Non-pigmented ciliary epithelial cell (primary cell): ENCODE results near the gene CRYGN.

Source experiments
- DNase-seq: peaks from one replicate; pipeline ENCODE4 v3.0.0-alpha.2; 2010; ENCODE audit warnings: low read depth

The CRYGN gene

DNA sequence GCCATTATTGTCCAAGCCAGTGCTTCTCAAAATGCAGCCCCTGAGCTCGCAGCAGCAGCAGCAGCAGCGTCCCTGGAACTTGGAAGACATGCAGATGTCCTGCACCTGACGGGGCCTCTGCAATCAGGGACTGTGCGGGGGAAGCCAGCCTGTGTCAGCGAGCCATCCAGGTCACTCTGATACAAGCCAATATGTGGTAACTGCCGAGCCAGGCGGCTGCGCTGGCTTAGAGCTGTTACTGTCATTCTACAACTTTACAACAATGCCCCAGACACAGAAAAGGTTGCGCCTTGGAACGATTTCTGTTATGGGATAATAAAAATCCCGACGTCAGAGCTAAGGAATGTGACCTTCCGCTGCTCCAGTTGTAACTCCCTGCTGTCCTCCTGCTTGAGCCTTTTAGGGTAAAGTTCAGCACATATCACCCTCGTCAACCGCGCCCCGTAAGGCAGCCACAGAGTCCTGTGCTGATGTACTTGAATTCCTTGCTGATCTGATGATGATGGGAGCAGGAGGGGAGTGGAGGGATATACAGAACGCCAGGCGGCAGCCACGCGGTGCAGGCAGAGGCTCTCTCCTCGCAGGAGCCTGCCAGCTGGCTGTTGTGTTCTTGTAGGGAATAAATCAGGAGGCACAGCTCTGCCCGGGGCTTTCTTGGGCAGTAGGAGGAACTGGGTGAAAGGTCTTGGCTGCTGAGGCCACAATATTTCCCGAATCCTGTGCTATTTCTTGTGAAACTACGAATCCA lies 20.0 kb upstream of the CRYGN start:
- DNase-seq = peak; percentile 40

DNA sequence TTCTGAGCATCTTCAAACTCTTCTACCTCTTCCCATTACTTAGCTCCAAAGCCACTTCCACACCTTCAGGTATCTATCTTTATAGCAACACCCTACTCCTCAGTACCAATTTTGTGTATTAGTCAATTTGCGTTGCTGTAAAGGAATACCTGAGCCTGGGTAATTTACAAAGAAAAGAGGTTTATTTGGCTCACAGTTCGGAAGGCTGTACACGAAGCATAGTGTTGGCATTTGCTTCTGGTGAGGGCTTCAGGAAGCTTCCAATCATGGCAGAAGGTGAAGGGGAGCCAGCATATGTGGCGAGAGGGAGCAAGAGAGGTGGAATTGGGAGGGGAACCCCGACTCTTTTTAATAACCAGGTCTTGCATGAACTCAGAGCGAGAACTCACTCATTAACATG lies 17.6 kb upstream of the CRYGN start:
- DNase-seq = no peak

DNA sequence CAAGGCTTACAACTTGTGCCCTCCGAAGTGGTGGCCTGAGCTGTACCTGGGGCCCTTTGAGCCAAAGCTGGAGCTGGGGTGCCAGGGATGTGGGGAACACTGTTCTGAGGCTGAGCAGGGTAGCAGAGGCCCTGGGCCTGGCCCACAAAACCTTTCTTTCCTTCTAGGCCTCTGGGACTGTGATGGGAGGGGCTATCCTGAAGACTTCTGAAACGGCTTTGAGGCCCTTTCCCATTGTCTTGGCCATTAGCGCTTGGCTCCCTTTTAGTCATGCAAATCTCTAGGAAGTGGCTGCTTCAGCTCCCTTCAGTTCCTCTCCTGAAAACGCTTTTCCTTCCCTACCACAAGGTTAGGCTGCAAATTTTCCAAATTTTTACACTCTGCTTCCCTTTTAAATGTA lies 16.8 kb upstream of the CRYGN start:
- no peak for DNase-seq

DNA sequence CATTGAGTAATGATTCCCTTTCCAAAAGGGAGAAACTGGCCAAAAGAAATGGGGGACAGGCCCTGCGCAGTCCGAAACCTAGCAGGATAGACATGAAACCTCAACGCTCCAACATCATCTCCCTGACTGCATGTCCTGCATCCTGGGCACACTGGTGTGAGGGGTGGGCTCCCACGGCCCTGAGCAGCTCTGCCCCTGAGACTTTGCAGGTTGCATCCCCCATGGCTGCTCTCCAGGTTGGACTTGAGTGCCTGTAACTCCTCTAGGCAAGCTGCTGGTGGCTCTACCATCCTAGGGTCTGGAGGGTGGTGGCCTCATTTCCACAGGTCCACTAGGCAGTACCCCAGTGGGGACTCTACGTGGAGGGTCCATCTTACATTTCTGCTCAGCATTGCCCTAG lies 16.3 kb upstream of the CRYGN start:
- DNase-seq = no peak

DNA sequence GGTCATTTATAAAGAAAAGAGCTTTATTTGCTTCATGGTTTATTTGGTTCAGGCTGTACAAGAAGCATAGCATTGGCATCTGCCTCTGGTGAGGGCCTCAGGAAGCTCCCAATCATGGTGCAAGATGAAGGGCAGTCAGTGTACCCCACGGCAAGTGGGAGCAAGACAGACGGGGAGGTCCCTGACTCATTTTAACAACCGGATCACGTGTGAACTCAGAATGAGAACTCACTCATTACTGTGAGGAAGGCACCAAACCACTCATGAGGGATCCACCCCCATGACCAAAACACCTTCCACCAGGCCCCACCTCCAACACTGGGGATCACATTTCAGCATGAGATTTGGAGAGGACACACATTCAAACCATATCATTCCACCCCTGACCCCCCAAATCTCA lies 15.7 kb upstream of the CRYGN start:
- no peak for DNase-seq

DNA sequence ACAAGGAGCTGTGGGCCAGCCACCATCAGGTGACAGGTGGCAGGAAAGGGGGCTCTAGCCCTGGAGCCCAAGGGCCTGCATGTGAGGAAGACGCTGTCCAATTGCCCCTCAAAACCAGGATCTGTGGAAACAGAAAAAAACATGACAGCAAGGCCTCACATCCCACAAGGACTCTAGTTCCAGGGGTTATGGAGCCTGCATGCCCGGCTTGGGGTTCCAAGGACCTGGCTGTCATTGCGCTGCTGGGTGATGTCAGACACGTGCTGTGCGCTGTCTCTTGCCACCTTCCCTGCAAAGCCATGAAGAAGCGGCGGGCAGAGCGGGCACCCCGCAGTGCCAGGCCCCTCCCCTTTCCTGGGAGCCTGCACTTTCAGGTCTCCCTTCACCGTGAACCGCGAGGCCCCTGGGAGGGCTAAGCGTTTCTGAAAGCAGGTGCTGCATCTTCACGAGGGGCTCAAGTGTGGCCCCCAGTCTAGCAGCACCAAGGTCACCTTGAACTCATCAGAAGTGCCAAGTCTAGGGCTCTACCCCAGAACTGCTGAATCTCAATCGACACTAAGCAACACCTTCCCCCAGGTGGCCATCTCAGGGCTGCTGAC lies 15.1 kb upstream of the CRYGN start:
- DNase-seq = no peak

DNA sequence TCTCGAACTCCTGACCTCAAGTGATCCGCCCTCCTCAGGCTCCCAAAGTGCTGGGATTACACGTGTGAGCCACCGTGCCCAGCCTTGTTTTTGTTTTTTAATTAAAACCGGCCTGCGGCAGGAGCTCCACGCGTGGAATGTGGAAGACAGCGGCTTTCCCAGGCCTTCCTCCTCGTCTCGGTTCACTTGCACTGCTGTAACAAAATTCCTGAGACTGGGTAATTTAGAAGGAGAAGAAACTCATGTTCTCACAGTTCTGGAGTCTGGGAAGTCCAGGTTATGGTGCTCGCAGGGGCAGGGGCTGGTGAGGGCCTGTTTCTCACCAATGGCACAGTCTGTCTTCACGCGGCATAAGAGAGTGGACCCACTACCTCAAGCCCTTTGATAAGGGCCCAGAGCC lies 14.4 kb upstream of the CRYGN start:
- DNase-seq = no peak

DNA sequence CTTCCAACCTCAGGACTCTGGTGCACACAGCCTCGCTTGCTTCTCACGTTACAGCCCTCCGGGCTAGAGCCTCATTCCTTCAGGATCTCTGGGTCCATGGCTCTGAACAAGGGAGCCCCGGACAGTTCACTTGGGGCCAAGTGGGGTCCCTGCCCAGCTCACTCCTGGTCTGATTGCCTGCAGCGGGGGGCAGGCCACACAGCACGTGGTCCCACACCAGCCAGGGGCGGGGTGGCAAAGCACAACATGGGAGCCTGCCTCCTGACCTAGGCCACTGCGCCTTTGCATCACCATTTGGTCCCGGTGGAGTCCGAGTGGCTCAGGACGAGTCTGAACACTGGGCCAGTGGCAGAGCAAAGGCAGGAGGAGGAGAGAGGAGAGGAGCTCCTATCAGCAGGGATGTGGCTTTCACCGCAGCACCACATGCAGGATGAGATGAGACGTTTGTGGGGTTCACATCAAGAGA lies 13.4 kb upstream of the CRYGN start:
- no peak for DNase-seq

DNA sequence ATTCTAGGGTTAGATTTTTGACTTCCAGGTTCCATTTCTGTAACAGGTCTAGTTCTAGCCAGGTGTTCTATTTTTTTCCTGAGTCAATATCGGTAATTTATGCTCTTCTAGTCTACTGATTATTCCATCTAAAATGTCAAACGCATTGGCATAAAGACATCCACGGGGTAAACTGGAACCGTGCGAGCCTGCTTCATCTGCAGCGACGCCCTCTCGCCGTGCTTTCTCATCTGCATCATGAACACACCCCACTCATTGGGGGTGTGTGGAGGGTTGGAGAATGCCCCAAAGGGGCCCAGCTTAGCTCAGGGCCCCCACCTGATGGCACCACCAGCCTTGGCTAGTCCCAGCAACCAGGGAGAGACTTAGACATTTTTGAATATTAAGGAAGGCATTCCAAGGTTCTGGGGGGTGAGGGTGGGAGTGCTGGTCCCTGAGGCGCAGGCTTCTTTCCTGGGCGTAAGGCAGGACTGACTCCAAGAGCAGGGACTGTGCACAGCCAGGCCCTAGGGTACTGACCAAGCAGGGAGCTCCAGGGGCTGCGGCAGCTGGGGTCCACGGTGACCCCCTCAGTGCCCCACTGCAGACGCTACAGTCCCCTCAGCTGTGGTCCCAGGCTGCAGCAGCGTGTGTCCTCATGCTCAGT lies 12.9 kb upstream of the CRYGN start:
- DNase-seq = no peak

DNA sequence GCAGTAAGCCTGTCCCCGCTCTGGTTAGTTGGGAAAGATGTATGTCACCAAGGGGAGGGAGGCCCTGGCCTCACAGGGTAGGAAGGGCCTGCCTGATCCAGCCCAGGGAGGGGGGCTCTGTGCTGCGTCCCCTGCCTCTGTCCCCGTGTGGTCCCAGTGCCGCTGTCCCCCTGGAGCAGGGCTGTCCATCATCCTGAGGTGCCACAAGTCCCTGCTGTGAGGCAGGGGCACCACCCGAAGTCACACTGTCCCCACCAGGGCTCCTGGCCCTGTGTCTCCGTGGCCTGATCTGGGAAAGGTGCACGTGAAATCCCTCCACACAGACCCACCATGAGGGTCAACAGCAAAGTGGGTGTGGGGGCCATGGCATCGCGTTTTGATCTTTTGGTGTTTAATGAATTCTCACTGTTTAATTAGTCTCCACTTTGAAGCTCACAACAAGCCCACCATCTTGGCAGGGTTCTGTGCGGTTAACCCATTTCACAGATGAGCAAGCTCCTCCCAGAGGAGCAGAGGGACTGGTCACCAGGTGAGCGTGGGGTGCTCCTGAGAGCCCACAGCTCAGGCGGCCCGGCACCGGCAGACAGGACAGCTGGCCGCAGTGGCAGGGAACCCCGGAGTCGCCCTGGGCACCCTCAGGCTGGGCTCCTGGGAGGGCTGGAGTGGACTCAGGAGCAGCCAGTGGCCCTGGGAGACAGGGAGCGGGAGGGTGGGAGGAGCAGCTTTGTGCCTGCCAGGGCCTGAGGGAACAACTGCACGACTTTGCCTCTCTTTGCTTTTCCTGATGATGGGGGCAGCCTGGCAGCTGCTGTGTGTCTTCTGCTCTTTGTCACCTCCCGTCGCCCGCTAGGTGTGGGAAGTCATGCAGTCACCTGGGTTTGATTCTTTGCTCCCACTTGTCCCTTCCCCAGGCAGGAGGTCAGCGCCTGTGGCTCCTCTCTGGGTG lies 12.0 kb upstream of the CRYGN start:
- no peak for DNase-seq

DNA sequence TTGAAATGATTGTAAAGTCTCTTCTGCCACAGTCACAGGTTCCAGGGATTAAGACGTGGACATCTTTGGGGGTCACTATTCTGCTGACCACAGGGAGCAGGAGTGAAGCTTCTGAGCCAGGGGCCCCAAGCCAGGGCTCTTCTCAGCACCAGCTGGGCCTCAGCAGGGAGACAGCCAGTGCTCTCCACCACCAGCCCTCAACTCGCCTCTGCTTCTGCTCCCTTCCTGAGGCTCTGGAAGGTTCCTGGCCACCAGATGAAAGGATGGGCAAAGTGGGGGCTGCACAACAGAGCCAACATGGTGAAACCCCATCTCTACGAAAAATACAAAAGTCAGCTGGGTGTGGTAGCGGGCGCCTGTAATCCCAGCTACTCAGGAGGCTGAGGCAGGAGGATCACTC lies 11.2 kb upstream of the CRYGN start:
- no peak for DNase-seq

DNA sequence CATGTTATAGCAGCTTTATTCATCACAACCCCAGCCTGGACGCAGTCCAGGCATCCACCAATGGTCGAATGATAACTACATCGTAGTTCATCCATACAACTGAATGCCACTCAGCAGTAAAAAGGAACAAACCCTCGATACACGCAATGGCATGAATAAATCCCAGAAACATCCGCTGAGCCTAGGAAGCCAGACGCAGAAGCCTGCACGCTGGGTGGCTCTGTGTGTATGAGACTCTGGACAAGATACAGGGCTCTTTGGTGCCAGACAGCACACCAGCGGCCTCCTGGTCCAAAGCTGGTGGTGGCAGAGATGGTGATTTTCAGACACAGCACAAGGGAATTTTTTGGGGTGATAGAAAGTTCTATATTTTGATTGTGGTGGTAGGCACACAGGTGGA lies 10.0 kb upstream of the CRYGN start:
- DNase-seq = no peak

DNA sequence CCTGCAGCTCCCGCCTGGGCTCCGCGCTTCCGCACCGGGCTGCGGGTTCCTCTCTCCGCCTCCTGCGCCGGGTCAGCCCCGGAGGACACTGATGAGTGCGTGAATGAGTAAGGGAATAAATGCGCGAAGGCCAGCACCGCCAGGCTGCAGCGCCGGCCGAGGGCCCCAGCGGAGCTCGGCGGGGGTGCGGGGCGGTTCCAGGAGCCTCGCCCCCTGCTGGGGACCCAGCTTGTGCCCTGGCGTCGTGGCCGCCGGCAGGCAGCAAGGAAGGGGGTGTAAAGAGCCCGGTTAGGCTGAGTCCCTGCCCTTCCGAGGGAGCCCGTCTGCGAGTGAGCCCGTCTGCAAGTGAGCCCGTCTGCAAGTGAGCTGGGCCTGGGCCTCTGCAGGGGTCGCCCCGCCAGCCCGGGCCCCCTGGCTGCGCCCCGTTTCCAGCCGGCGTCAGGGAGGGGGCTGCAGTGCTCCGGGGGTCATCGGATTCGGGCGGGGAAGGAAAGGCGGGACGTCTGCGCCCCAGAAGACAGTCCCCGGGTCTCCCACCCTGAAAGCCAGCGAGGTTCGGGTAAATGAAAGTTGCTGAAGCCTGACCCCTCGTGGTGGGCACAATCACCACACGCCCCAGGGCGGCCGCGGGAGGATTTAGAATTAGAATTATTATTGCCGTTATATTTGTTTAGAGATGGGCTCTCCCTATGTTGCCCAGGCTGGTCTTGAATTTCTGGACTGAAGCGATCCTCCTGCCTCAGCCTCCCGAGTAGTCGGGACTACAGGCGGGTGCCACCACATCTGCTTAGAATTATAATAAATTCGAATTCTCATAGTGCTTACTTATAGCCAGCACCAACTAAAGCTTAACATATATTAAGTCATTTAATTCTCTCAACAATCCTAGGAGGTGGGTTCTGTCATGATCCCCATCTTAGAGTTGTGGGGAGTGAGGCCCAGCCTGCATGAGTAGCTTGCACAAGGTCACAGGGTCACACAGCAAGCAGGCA lies 8.6 kb upstream of the CRYGN start:
- no peak for DNase-seq

DNA sequence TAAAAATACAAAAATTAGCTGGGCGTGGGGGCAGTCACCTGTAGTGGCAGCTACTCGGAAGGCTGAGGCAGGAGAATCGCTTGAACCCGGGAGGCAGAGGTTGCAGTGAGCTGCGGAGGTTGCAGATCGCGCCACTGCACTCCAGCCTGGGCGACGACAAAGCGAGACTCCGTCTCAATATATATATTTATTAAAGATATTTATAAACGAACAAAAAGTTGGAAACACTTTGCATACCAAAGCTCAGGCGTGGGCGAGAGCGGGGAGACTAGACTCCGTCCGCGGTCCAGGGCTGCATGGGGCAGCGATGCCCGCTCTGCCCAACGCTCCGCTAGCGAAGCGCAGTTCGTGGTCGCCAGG lies 7.9 kb upstream of the CRYGN start:
- DNase-seq = no peak

DNA sequence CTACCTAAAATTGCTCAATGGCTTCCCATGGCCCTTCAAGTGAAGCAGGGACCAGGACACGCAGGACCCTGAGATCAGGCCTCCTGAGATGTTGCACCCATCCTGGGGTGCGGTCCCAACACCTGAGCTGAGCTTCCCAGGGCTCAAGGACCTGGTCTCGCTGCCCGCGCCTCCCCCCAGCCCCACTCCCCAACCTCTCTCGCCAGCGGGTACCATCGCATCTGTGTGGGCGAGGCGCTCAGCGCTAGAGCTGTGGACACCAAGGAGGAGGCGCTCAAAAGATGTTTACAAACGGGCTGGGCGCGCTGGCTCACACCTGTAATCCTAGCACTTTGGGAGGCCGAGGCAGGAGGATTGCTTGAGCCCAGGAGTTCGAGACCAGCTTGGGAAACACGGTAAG lies 7.4 kb upstream of the CRYGN start:
- no peak for DNase-seq

DNA sequence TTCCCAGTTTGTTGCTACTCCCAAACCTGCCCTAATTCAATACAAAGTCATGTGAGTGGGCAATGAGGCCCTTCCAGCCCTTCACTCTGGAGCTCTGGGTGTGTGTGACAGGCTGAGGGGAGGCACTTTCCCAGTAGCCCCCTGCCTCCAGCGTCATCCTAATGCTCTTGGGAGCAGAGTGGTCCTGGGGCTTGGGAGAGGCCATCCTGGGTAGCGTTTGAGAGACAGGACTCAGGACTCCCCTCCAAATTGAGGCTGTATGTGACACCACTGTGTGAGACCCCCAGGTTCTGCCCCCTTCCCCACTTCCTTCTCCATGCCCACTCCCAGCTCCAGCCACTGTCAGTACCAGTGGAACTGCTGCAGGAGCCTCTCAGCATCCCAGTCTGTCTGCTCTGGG lies 6.5 kb upstream of the CRYGN start:
- DNase-seq = no peak

DNA sequence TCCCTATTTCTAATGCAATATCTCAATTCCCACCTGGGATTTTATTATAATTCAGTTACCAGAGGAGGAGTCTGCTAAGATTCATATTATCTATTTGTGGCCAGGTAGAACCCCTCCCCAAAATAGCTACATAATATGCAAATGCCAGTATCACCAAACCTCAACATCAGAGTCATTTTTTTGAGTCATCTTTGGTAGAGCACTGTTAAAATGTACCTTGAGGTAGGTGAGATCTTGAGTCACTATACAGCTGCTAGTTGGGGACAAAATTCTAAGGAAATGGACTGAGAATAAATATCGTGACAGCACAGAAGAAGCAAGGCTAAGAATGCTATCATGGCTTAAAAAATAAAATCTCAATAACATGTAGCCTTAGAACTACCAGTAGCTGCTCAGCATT lies 4.7 kb upstream of the CRYGN start:
- no peak for DNase-seq

DNA sequence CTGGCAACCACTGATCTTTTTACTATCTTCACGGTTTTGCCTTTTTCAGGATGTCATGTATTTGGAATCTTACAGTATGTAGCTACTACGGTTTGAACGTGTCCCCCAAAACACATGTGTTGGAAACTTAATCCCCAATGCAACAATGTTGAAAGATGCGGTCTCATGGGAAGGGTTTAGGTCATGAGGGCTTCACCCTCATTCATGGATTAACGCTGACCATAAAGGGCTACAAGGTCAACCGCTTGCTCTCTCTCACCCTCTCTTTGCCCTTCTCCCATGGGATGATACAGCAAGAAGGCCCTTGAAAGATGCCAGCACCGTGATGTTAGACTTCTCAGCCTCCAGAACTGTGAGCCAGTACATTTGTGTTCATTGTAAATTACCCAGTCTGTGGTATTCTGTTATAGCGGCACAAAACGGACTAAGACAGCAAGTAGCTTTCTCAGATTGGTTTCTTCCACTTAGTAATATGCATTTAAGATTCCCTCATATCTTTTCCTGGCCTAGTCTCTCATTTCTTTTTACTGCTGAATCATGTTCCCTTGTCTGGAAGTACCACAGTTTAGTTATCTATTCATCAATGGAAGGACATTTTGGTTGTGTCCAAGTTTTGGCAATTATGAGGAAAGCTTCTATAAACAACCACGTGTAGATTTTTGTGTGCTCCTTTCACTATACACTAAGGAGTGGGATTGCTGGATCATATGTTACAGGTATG lies 3.0 kb upstream of the CRYGN start:
- no peak for DNase-seq

DNA sequence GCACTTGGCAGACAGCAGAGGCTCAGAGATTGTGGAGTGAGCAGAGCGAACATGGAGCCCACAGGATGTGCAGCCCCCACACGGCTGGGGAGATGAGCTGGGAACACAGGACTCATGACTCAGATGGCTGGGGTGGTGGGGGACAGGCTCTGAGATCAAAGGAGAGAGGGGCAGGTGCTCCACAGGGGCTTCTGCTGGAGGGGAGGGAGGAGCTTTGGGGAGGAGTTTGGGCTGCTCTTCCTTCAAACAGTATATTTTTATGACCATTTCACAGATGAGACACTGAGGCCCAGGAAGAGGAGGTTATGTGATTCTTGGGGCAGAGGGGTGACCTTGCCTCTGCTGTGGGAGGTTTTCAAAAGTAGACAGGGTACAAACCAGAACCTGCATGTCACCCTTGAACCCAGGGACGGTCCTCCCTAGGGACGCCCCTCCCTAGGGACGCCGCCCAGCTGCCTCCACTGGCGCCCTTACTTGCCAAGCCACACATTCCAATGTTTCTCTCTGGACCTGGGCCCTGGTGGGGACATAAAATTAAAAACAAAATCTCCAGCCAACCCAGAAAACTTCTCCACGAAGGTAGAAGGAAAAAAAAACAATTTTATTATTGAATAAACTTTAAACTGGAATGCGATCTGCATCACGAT lies 981 bp upstream of the CRYGN start:
- no peak for DNase-seq
